Measurements from ENCODE around the gene CYP19A1.

Gene CYP19A1

GRCh38 chr15:51338496-51338895, at the start of gene CYP19A1:
CYP19A1 (minus strand) TSS chr15:51338596; CDS start chr15:51242912, 95,684 bp downstream.
- no peak within 1 kb of the TSS for H3K4me3 ChIP-seq (ENCODE audit: low read depth, low read length)
- no peak for TF ChIP-seq CTCF (IDR thresholded peaks at IDR 0.05; ENCODE audit: borderline replicate concordance, insufficient read depth, low read depth, low read length)

- H3K4me3 ChIP-seq (ENCODE audit: low read depth, low read length), result no peak overlapping the region
- TF ChIP-seq CTCF (IDR thresholded peaks at IDR 0.05; ENCODE audit: borderline replicate concordance, insufficient read depth, low read depth, low read length), result no peak
Measured at GRCh38 chr15:51387699-51388041, 49.3 kb upstream of the CYP19A1 start.

- TF ChIP-seq CTCF (IDR thresholded peaks at IDR 0.05; ENCODE audit: borderline replicate concordance, insufficient read depth, low read depth, low read length), result no peak
- no peak overlapping the region for H3K4me3 ChIP-seq (ENCODE audit: low read depth, low read length)
Measured at GRCh38 chr15:51386960-51387698, 48.7 kb upstream of the CYP19A1 start.

GRCh38 chr15:51386486-51386885, 48.1 kb upstream of the CYP19A1 start:
- no peak overlapping the region for H3K4me3 ChIP-seq (ENCODE audit: low read depth, low read length)
- TF ChIP-seq CTCF (IDR thresholded peaks at IDR 0.05; ENCODE audit: borderline replicate concordance, insufficient read depth, low read depth, low read length), result no peak

GRCh38 chr15:51386029-51386428, 47.6 kb upstream of the CYP19A1 start:
- H3K4me3 ChIP-seq (ENCODE audit: low read depth, low read length), result no peak overlapping the region
- no peak for TF ChIP-seq CTCF (IDR thresholded peaks at IDR 0.05; ENCODE audit: borderline replicate concordance, insufficient read depth, low read depth, low read length)

GRCh38 chr15:51382787-51383186, 44.4 kb upstream of the CYP19A1 start:
- no peak overlapping the region for H3K4me3 ChIP-seq (ENCODE audit: low read depth, low read length)
- TF ChIP-seq CTCF (IDR thresholded peaks at IDR 0.05; ENCODE audit: borderline replicate concordance, insufficient read depth, low read depth, low read length), result peak; percentile 68
